SK-N-MC (cell line): Measurements from ENCODE around the gene SPTSSA.

ENCODE experiments used
- EZH2 ChIP-seq: fragments of 200-600 bp; sonication (generic); IDR thresholded peaks from one replicate; pipeline ENCODE4 v1.6.1; 2017; ENCODE audit warnings: antibody characterized with exemption
- POLR2AphosphoS5 ChIP-seq: IDR thresholded peaks from 2 replicates; pipeline ENCODE4 v1.6.1; 2012; ENCODE audit warnings: mild to moderate bottlenecking, low read depth, low read length, borderline replicate concordance

DNA sequence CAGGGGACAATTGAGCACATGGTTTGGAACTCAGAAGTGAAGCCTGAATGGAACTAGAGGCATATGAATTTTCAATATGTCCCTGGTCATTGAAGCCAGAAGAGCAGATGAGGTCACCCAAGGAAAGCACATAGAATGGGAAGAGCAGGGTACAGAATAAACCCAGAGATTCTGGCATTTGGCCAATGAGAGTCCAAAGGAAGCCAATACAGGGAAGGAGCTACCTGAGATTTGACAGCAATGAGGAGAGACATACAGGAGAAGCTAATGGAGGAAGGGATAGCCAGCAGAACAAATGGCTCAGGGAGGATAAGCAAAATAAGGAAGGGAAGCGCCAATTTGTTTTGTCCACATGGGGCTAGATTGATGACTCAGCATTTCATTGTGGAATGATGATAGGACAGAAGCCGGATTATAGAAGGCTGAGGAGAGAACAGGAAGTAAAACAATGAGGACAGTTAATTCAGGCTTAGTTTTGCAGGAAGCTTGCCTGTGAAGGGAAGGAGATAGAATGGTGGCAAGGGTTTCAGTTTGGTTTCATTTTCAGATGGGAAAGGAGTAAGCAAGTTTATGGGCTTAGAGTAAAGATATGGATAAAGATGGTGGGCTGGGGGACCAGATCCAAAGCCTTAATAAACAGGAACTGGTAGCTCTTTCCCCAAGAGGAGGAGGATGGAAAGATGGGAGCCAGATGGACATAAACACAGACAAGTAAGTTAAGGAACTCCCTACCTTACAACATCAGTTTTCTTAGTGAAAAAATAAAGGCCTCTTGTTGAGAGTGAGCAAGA is 3.2 kb upstream of the SPTSSA start:
- TF ChIP-seq EZH2 = no peak
- 0 out of 2 replicates have a peak, but pooled peaks have one; percentile 13 for TF ChIP-seq POLR2AphosphoS5
